HUDEP-2 (cell line): Measurements from ENCODE around the gene DOCK4.

ENCODE experiments used
- DNase-seq, 76 experiments: peaks; one replicate each; lab custom pipeline; 2025; ENCODE audit not compliant: unreplicated experiment in 76 of 76; lab: John Stamatoyannopoulos, UW

DOCK4 gene

DNA sequence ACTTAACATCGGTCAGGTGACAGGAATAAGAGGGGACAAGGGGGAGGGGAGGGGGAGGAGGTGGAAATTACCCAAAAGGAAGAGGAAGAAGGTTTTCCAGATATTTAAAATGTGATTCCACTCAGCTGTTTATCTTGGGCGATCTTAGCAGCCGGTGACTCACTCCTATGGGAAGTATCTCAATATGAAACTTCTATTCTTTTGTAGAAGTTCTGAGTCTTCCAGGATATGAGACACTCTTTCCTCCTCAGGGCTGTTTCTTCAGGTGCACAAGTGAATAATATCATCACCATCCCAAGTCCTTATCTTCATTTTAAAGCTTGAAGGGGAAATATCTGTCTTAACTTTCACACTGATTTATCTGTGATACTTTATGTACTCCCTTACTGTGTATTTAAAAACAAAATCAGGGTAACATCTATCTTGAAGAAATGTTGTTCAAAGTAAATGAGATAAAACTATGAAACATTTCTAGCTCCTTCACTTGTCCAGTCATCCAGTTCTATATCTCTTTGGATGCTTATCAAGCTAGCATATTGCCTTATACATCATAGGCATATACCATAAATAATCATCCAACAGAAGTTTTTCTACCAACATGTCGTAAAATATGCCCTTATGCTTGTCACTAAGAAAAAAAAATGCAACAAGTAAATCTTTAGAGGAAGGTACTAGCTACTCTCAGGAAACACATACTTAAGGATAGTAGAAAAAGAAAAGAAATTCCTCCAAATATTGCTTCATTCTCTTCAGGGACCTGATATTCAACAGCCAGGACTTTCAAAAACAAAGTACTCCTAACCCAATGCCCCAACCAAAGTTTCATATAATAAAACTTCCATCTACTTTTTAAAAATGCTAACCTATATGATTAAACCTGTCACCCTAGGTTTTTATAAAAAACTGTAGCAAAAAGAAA is 13.7 kb downstream of the DOCK4 start:
- DNase-seq, result no peak

- DNase-seq, result no peak
Observed at GRCh38 chr7:112190120-112190519, 16.1 kb downstream of the DOCK4 start.

GRCh38 chr7:112189691-112190090 is 16.5 kb downstream of the DOCK4 start:
- no peak for DNase-seq

- no peak for DNase-seq
Observed at GRCh38 chr7:112188257-112188656, 17.9 kb downstream of the DOCK4 start.

- DNase-seq, result no peak
Observed at GRCh38 chr7:112186300-112186699, 19.9 kb downstream of the DOCK4 start.

DNA sequence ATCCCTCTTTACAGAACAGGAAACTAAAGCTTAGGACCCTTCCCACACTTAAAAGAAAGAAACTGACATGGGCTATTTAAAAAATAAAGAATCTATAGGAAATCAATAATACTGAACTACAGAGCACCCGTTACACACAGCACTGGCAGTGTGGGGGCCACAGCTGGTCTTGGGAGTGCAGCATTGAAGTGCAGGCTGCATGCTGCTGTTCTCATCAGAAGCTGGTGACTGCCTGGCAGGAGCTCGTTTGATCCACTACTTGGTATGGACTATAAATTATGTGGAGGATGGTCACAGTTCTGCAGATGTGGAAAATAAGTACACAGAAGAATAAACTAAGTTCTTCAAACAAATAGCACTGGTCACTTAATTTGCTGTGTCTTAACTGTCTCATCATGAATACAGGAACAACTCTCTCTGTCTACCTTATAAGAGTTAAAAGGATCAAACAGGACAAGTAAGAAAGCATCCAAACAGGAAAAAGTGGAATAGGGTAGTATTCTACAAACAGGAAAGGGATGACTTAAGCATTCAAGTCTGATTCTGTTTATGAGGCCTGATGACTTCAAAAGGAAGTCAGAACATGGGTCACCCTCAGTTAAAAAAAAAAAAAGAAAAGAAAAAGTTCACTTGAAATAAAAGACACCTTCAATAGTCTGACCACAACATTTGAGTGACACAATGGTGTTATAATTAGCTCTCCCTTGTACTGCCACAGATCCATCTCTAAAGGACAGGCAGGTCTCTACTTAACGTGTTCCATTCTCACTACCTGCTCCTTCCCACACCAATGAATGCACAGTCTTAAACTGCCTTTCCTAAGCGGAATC is 21.0 kb downstream of the DOCK4 start:
- no peak for DNase-seq

DNA sequence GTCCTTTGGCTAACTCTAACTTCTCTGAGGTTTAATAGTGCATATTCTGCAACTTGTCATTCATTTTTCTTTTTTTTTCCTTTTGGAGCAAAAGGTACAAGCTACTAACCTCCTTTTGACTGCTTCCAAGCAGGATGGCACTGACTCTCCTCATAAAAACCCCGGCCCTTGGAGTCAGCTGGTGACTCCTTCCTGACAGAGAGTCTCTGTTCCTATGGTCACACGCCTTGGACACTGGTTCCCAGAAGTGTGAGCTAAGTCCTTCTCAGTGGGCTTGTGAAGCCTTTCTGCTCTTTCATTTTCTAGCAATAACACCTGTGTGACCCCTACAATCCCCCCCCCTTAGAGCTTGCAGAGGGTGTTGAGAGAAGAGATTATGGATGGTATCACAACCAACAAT is 21.7 kb downstream of the DOCK4 start:
- no peak for DNase-seq

- no peak for DNase-seq
Observed at GRCh38 chr7:112183266-112183665, 22.9 kb downstream of the DOCK4 start.

DNA sequence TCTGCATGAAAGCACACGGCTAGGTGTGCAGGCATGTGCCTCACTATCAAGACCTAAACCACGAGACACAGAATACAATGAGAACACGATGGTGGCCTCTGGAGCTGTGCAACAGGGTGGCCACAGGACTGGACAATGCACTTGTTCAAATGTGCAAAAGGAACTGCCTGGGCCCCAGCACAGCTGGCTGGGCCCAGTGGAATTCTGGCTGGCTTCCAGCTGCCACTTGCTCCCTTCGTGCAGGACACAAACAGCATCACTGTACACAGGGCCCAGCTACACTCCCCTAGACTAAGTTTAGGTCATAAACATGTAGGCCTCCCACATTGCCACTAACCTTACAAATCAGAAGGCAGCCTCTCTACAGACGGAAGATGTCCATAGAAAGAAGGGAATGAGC is 23.4 kb downstream of the DOCK4 start:
- DNase-seq, result no peak

GRCh38 chr7:112180223-112180622 is 26.0 kb downstream of the DOCK4 start:
- DNase-seq, result no peak

GRCh38 chr7:112176693-112177415 is 29.3 kb downstream of the DOCK4 start:
- no peak for DNase-seq

GRCh38 chr7:112176241-112176640 is 30.0 kb downstream of the DOCK4 start:
- no peak for DNase-seq

DNA sequence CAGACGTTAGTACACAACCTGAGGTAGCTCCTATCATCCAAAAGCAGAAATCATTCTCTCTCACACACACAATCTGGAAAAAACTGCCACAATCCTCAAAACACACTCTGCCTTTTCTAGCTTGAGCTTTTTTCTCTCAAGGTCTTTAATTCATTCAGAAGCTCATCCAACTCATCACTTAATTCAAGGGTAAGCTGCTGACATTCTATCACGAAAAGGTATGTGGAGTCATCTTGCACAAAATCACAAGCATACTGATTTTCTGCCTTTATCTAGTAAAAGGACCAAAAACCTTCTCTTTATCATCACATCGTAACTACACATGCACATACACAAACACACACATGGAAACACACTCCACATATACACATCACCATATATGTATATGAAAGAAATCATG is 32.0 kb downstream of the DOCK4 start:
- DNase-seq, result no peak

DNA sequence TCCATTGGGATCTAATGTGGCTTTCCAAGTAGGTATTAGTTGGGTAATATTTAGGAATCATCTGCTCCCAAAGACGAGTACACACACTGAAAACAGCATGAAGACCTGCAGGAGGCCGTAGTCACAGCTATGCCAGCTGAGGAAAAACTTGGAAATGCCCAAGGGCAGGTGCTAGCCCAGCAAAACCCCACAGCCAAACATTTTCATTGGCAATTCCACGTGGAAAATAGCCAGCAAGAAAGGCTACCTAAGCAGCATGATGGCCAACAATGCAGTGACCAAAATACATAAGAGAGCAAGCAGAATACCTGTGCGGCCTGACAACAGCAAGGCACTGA is 32.7 kb downstream of the DOCK4 start:
- no peak for DNase-seq

GRCh38 chr7:112172870-112173567 is 33.2 kb downstream of the DOCK4 start:
- DNase-seq, result no peak

DNA sequence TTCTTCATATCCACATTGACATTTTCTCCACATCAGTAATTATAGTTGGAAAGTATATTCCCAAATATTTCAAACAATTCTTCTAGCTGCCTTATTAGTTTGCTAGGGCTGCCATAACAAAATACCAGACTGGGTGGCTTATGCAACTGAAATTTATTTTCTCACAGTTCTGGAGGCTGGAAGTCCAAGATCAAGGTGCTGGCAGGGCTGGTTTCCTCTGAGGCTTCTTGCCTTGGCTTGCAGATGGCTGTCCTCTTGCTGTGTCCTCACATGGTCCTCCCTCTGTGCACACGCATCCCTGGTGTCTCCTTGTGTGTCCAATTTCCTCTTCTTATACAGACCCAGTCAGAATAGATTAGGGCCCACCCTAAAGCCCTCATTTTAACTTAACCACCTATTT is 34.5 kb downstream of the DOCK4 start:
- DNase-seq, result no peak

DNA sequence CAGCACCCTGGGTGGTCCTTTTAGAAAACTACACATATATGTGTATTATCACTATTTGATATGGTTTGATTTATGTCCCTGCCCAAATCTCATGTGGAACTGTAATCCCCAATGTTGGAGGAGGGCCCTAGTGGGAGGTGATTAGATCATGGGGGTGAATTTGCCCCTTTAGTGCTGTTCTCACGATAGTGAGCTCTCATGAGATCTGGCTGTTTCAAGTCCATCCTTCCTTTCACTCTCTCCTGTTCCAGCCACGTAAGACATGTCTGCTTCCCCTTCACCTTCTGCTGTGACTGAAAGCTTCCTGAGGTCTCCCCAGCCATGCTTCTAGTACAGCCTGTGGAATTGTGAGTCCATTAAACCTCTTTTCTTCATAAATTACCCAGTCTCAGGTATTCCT is 37.3 kb downstream of the DOCK4 start:
- DNase-seq, result no peak

GRCh38 chr7:112167147-112167546 is 39.1 kb downstream of the DOCK4 start:
- DNase-seq, result no peak

- DNase-seq, result no peak
Observed at GRCh38 chr7:112162784-112163506, 43.3 kb downstream of the DOCK4 start.

GRCh38 chr7:112162142-112162766 is 43.9 kb downstream of the DOCK4 start:
- no peak for DNase-seq
